ENCODE data around the gene MKLN1. TPM values are rescaled to one million over a fixed set of nuclear protein-coding genes. Genes with fewer than 3 reads are reported as not detected.
A peak's percentile ranks its signal among the peaks of the same experiment; 100 is the strongest.
"Not testable (repeated sequence)": the region's sequence is repeated elsewhere in the genome, so short reads cannot be mapped to it uniquely, and the experiment has no call there.

MKLN1 gene
- total RNA-seq, 1 donor from 2014 or later: 55.9 TPM

GRCh38 chr7:131511774-131512535 is 184.3 kb downstream of the MKLN1 start:
- no peak for TF ChIP-seq CTCF (IDR thresholded peaks at IDR 0.05; ENCODE audit: unreplicated experiment)
- H3K36me3 Mint-ChIP-seq (ENCODE audit: insufficient read depth): peaks cover 2% of the 10 kb centered on the region
- H3K27me3 Mint-ChIP-seq: no peaks in the 10 kb centered on the region
- DNase-seq (ENCODE audit: low spot score, unreplicated experiment): no peak
- no peak overlapping the region for H3K27ac Mint-ChIP-seq
- peaks cover 7% of the 10 kb centered on the region for H3K4me1 Mint-ChIP-seq (ENCODE audit: low read depth)
- no peaks in the 10 kb centered on the region for H3K9me3 Mint-ChIP-seq (ENCODE audit: low read depth)
- H3K4me3 Mint-ChIP-seq (ENCODE audit: low read depth): no peak overlapping the region

GRCh38 chr7:131513245-131514061 is 185.8 kb downstream of the MKLN1 start:
- peak; percentile 95 for TF ChIP-seq CTCF (IDR thresholded peaks at IDR 0.05; ENCODE audit: unreplicated experiment)
- peak overlapping the region; percentile 92 for H3K27ac Mint-ChIP-seq
- no peaks in the 10 kb centered on the region for H3K27me3 Mint-ChIP-seq
- peaks cover 2% of the 10 kb centered on the region for H3K36me3 Mint-ChIP-seq (ENCODE audit: insufficient read depth)
- H3K4me3 Mint-ChIP-seq (ENCODE audit: low read depth): no peak overlapping the region
- DNase-seq (ENCODE audit: low spot score, unreplicated experiment): peak; percentile 81
- no peaks in the 10 kb centered on the region for H3K9me3 Mint-ChIP-seq (ENCODE audit: low read depth)
- peaks cover 7% of the 10 kb centered on the region for H3K4me1 Mint-ChIP-seq (ENCODE audit: low read depth)

- not testable (repeated sequence) for H3K4me3 Mint-ChIP-seq (ENCODE audit: low read depth)
Observed at GRCh38 chr7:131515471-131515870, 187.8 kb downstream of the MKLN1 start.

GRCh38 chr7:131517218-131517923 is 189.7 kb downstream of the MKLN1 start:
- Mint-ChIP-seq H3K27ac (peak overlapping the region; percentile 73), H3K27me3 (no peaks in the 10 kb centered on the region), H3K36me3 (ENCODE audit: insufficient read depth) (no peaks in the 10 kb centered on the region), H3K9me3 (ENCODE audit: low read depth) (no peaks in the 10 kb centered on the region), H3K4me3 (ENCODE audit: low read depth) (no peak overlapping the region), H3K4me1 (ENCODE audit: low read depth) (peaks cover 11% of the 10 kb centered on the region)
- no peak for TF ChIP-seq CTCF (IDR thresholded peaks at IDR 0.05; ENCODE audit: unreplicated experiment)
- DNase-seq (ENCODE audit: low spot score, unreplicated experiment): no peak

More at GRCh38 chr7:131515471-131515870, 187.8 kb downstream of the MKLN1 start:
- not testable (repeated sequence) for H3K4me1 Mint-ChIP-seq (ENCODE audit: low read depth); H3K27ac Mint-ChIP-seq; H3K36me3 Mint-ChIP-seq (ENCODE audit: insufficient read depth); H3K9me3 Mint-ChIP-seq (ENCODE audit: low read depth); DNase-seq (ENCODE audit: low spot score, unreplicated experiment); H3K27me3 Mint-ChIP-seq

GRCh38 chr7:131518626-131519025 is 190.9 kb downstream of the MKLN1 start:
- TF ChIP-seq CTCF (IDR thresholded peaks at IDR 0.05; ENCODE audit: unreplicated experiment): no peak
- Mint-ChIP-seq H3K9me3 (ENCODE audit: low read depth) (no peaks in the 10 kb centered on the region), H3K27me3 (no peaks in the 10 kb centered on the region), H3K27ac (no peak overlapping the region), H3K4me3 (ENCODE audit: low read depth) (no peak overlapping the region), H3K4me1 (ENCODE audit: low read depth) (peaks cover 4% of the 10 kb centered on the region), H3K36me3 (ENCODE audit: insufficient read depth) (no peaks in the 10 kb centered on the region)
- no peak for DNase-seq (ENCODE audit: low spot score, unreplicated experiment)

All from progenitor cell of endocrine pancreas (in vitro differentiated cells).